Stimulated activated naive CD8-positive, alpha-beta T cell treated with anti-CD3 and anti-CD28 coated beads, Interleukin-15, Interleukin-2, amounts not matched to agents 100 ng/mL and 50 ng/mL, for 24 hours (primary cell): Measurements from ENCODE around the gene MBD3L2.
"Not testable (repeated sequence)": the region's sequence is repeated elsewhere in the genome, so short reads cannot be mapped to it uniquely, and the experiment has no call there.

Experiments used
- H3K27ac Mint-ChIP-seq: one replicate; pipeline ENCODE4 v1.8.0; 2021; ENCODE audit warnings: mild to moderate bottlenecking, mixed read lengths
- H3K27me3 Mint-ChIP-seq: one replicate; pipeline ENCODE4 v1.8.0; 2021; ENCODE audit warnings: mixed read lengths
- H3K36me3 Mint-ChIP-seq: one replicate; pipeline ENCODE4 v1.8.0; 2021; ENCODE audit warnings: low read depth, mixed read lengths
- H3K4me1 Mint-ChIP-seq: one replicate; pipeline ENCODE4 v1.8.0; 2021; ENCODE audit warnings: low read depth, mixed read lengths
- H3K4me3 Mint-ChIP-seq: one replicate; pipeline ENCODE4 v1.8.0; 2021; ENCODE audit warnings: mild to moderate bottlenecking, mixed read lengths
- H3K9me3 Mint-ChIP-seq: one replicate; pipeline ENCODE4 v1.8.0; 2021; ENCODE audit warnings: mixed read lengths

MBD3L2 gene

GRCh38 chr19:7049021-7049420, at the start of gene MBD3L2:
TSS of gene MBD3L2 (plus strand) at chr19:7049321. CDS start at chr19:7049374, 53 bp downstream.
- not testable (repeated sequence) for H3K27me3 Mint-ChIP-seq, H3K9me3 Mint-ChIP-seq, H3K36me3 Mint-ChIP-seq, H3K4me1 Mint-ChIP-seq, H3K4me3 Mint-ChIP-seq, H3K27ac Mint-ChIP-seq

DNA sequence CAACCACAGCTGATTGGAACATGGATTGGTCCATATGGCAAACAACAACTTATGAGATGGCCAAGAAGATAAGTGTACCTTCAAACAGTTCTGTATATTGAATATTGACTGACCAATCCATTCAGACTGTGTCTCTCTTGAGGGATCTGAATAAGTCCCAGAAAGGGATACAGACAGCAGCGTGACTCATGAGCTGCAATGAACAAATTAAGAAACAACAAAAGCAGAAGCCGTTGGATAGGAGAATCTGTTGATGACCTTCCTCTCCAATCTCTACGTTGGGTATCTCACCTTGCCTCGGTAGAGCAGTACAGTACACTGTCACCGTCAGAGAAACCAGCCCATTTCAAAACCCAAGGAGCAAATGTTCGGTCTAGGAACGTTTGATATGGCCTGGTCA, 49.2 kb upstream of the MBD3L2 start:
- peaks cover 6% of the 10 kb centered on the region for H3K36me3 Mint-ChIP-seq
- H3K9me3 Mint-ChIP-seq, result peaks cover 11% of the 10 kb centered on the region
- H3K27me3 Mint-ChIP-seq, result no peaks in the 10 kb centered on the region
- H3K4me3 Mint-ChIP-seq, result no peak overlapping the region
- peaks cover 6% of the 10 kb centered on the region for H3K4me1 Mint-ChIP-seq
- no peak overlapping the region for H3K27ac Mint-ChIP-seq

- no peak overlapping the region for H3K27ac Mint-ChIP-seq
- no peaks in the 10 kb centered on the region for H3K27me3 Mint-ChIP-seq
- peaks cover 7% of the 10 kb centered on the region for H3K9me3 Mint-ChIP-seq
- peaks cover 6% of the 10 kb centered on the region for H3K4me1 Mint-ChIP-seq
- peaks cover 2% of the 10 kb centered on the region for H3K36me3 Mint-ChIP-seq
- no peak overlapping the region for H3K4me3 Mint-ChIP-seq
Observed at GRCh38 chr19:7000333-7000732, 48.8 kb upstream of the MBD3L2 start.

DNA sequence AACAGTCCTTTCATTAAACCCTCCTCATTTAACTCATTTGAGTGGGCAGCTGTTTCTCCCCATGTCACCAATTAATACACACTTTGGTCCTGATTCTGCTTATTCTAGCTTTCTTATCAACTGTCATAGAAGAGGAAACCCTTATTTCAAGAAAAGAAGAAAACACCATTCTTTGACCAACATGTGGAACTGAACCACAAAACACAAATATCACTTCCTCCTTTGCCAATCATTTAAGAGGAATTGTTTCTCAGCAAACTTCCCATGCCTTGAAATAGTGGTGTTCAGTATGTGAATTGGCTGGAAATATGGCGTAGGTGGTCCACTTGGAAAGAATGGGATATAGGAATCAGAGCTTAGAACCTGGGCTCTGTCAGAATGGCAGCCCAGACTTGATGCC, 48.3 kb upstream of the MBD3L2 start:
- no peaks in the 10 kb centered on the region for H3K27me3 Mint-ChIP-seq
- H3K36me3 Mint-ChIP-seq, result no peaks in the 10 kb centered on the region
- no peak overlapping the region for H3K4me3 Mint-ChIP-seq
- H3K4me1 Mint-ChIP-seq, result peaks cover 6% of the 10 kb centered on the region
- no peak overlapping the region for H3K27ac Mint-ChIP-seq
- H3K9me3 Mint-ChIP-seq, result peaks cover 7% of the 10 kb centered on the region

DNA sequence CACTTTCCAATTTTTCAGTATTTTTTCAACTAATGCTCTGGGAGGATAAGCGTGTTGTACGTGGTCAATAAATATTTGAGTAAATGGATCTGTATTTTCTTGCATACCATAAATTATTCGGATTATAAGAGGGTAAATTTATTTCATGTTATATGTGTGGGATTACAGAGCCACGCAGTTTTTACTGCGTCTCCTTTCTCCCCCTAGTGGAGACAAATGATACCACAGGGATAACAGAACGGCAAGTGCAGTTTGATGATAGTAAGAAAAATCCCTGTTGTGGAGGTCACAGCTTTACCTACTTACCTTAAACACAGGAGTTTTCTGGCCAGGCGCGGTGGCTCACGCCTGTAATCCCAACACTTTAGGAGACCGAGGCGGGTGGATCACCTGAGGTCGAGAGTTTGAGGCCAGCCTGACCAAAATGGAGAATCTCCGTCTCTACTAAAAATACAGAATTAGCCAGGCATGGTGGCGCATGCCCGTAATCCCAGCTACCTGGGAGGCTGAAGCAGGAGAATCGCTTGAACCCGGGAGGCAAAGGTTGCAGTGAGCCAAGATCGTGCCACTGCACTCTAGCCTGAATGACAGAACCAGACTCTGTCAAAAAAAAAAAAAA, 44.7 kb upstream of the MBD3L2 start:
- no peaks in the 10 kb centered on the region for H3K27me3 Mint-ChIP-seq
- no peaks in the 10 kb centered on the region for H3K9me3 Mint-ChIP-seq
- no peak overlapping the region for H3K4me3 Mint-ChIP-seq
- peaks cover 16% of the 10 kb centered on the region for H3K4me1 Mint-ChIP-seq
- no peak overlapping the region for H3K27ac Mint-ChIP-seq
- no peaks in the 10 kb centered on the region for H3K36me3 Mint-ChIP-seq

DNA sequence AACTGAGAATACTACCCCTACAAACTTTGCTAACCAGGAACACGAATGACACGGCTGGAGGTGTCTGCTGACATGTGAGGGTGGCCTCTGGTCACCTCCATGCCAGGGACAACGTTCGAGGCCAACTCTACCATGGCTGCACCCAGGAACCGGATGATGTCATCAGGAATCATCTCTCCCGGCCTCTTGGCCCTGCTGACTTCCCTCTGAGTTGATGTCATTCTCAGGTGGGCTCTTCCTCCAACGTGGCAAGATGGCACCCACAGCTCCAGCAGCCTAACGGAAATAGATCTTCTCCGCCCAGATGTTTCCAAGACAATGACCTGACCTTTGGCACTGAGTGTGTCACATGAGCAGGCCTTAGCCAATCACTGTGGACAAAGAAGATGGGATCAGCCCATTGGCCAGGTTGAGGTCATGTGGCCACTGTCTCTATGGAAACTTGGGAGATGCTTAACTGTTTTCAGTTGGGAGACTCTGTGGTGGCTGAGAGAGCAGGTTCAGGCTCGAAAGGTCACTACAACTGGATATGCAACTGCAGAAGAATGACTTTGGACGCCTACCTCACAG, 42.9 kb upstream of the MBD3L2 start:
- no peaks in the 10 kb centered on the region for H3K36me3 Mint-ChIP-seq
- no peaks in the 10 kb centered on the region for H3K27me3 Mint-ChIP-seq
- peaks cover 30% of the 10 kb centered on the region for H3K4me1 Mint-ChIP-seq
- no peak overlapping the region for H3K27ac Mint-ChIP-seq
- H3K9me3 Mint-ChIP-seq, result no peaks in the 10 kb centered on the region
- H3K4me3 Mint-ChIP-seq, result no peak overlapping the region

- Mint-ChIP-seq H3K4me3 (no peak overlapping the region), H3K27ac (no peak overlapping the region), H3K9me3 (no peaks in the 10 kb centered on the region), H3K27me3 (no peaks in the 10 kb centered on the region), H3K4me1 (peaks cover 33% of the 10 kb centered on the region), H3K36me3 (no peaks in the 10 kb centered on the region)
Observed at GRCh38 chr19:7007859-7008258, 41.3 kb upstream of the MBD3L2 start.

- no peak overlapping the region for H3K4me3 Mint-ChIP-seq
- peaks cover 47% of the 10 kb centered on the region for H3K4me1 Mint-ChIP-seq
- no peaks in the 10 kb centered on the region for H3K9me3 Mint-ChIP-seq
Observed at GRCh38 chr19:7010722-7011593, 38.2 kb upstream of the MBD3L2 start.

DNA sequence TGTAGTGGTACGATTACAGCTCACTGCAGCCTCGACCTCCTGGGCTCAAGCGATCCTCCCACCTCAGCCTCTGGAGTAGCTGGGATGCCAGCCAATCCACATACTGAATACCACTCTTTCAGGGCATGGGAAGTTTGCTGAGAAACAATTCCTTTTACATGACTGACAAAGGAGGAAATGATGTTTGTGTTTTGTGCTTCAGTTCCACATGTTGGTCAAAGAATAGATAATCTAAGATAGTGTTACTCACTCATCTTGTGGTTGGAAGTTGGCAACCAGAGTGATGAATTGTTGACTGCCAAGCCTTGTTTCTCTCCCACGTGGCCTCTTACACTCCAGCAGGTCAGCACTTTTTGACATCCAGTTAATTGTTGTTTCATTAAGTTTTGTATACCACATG, 35.4 kb upstream of the MBD3L2 start:
- H3K9me3 Mint-ChIP-seq, result no peaks in the 10 kb centered on the region
- H3K27ac Mint-ChIP-seq, result peak overlapping the region; percentile 72
- H3K27me3 Mint-ChIP-seq, result no peaks in the 10 kb centered on the region
- no peak overlapping the region for H3K4me3 Mint-ChIP-seq
- H3K4me1 Mint-ChIP-seq, result peaks cover 39% of the 10 kb centered on the region
- H3K36me3 Mint-ChIP-seq, result no peaks in the 10 kb centered on the region

More at GRCh38 chr19:7010722-7011593, 38.2 kb upstream of the MBD3L2 start:
- no peaks in the 10 kb centered on the region for H3K27me3 Mint-ChIP-seq
- peak overlapping the region; percentile 37 for H3K27ac Mint-ChIP-seq
- no peaks in the 10 kb centered on the region for H3K36me3 Mint-ChIP-seq

DNA sequence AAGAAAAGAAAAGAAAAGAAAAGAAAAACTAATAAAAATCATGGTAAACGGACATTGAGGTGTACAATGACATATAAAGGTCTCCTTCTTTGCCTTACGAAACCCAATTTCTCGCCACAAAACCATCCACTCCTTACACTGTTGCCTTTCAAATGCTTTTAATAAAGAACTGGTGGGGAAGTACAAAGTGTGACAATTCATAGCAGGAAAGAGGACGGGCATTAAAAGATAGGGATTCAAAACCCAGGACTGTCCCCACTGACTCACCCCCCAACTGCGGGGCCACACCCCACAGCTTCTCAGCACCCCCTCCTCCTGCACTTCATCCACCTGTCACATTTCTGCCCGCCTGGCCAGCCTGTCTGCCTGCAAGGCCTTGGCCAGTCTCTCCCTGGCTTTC, 30.3 kb upstream of the MBD3L2 start:
- Mint-ChIP-seq H3K27ac (no peak overlapping the region), H3K4me1 (peaks cover 5% of the 10 kb centered on the region), H3K9me3 (no peaks in the 10 kb centered on the region), H3K36me3 (no peaks in the 10 kb centered on the region), H3K4me3 (no peak overlapping the region), H3K27me3 (no peaks in the 10 kb centered on the region)

GRCh38 chr19:7021331-7021730, 27.8 kb upstream of the MBD3L2 start, which contains the start of gene MBD3L2B:
TSS of gene MBD3L2B (minus strand) at chr19:7021431. CDS start at chr19:7021397, 34 bp downstream.
- H3K4me3 Mint-ChIP-seq, H3K27ac Mint-ChIP-seq, H3K9me3 Mint-ChIP-seq, H3K4me1 Mint-ChIP-seq, H3K27me3 Mint-ChIP-seq, H3K36me3 Mint-ChIP-seq: not testable (repeated sequence)

DNA sequence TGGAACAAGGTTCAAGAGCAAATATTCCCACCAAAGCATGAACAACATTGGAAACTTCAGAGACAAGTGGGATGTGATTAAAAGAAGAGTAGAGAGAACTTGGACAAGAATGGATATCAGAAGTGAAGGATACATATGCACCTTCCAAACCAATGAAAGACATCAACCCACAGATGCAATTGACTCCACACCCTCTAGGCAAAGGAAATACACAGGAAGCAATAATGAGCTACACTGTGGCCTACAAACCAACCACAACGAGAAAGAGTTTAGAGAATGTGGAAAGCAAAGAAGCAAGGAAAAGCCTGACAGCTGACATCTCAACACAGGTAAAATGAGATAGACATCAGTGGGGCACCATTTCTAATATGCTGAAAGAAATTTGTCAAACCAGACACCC, 20.3 kb upstream of the MBD3L2 start:
- H3K4me3 Mint-ChIP-seq, H3K9me3 Mint-ChIP-seq, H3K27me3 Mint-ChIP-seq, H3K36me3 Mint-ChIP-seq, H3K27ac Mint-ChIP-seq, H3K4me1 Mint-ChIP-seq: not testable (repeated sequence)

DNA sequence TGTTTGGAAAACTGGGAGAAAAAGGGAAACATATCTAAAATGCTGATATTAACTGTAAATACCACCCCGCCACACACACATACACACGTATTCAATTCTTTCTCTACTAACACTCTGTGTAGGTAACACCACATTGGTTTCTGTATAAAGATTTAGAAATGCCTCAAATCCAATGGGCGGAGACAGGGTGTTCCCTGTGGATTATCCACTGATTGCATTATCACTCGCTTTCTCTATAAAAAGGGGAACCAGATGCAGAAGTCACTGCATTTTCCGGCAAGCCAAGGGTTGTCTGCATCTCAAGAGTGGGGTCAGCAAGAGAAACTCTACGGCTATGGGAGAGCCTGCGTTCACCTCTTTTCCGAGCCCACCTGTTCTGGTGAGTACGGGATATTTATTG, 18.8 kb upstream of the MBD3L2 start, which contains the start of gene MBD3L5:
MBD3L5 (plus strand) TSS at position 301 of the 400 bp plus-strand sequence; CDS start at position 335, 34 bp downstream.
- not testable (repeated sequence) for H3K36me3 Mint-ChIP-seq, H3K4me3 Mint-ChIP-seq, H3K27me3 Mint-ChIP-seq, H3K27ac Mint-ChIP-seq, H3K9me3 Mint-ChIP-seq, H3K4me1 Mint-ChIP-seq

DNA sequence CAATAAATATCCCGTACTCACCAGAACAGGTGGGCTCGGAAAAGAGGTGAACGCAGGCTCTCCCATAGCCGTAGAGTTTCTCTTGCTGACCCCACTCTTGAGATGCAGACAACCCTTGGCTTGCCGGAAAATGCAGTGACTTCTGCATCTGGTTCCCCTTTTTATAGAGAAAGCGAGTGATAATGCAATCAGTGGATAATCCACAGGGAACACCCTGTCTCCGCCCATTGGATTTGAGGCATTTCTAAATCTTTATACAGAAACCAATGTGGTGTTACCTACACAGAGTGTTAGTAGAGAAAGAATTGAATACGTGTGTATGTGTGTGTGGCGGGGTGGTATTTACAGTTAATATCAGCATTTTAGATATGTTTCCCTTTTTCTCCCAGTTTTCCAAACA, 9.0 kb upstream of the MBD3L2 start, which contains the start of gene MBD3L4:
MBD3L4 (minus strand) TSS at position 101 of the 400 bp plus-strand sequence; CDS start at position 66, 35 bp downstream.
- not testable (repeated sequence) for H3K4me1 Mint-ChIP-seq, H3K27ac Mint-ChIP-seq, H3K9me3 Mint-ChIP-seq, H3K36me3 Mint-ChIP-seq, H3K4me3 Mint-ChIP-seq, H3K27me3 Mint-ChIP-seq

DNA sequence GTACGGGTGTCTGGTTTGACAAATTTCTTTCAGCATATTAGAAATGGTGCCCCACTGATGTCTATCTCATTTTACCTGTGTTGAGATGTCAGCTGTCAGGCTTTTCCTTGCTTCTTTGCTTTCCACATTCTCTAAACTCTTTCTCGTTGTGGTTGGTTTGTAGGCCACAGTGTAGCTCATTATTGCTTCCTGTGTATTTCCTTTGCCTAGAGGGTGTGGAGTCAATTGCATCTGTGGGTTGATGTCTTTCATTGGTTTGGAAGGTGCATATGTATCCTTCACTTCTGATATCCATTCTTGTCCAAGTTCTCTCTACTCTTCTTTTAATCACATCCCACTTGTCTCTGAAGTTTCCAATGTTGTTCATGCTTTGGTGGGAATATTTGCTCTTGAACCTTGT, 7.6 kb upstream of the MBD3L2 start:
- H3K4me3 Mint-ChIP-seq, H3K36me3 Mint-ChIP-seq, H3K27ac Mint-ChIP-seq: not testable (repeated sequence)

More for the DNA sequence above, 7.6 kb upstream of the MBD3L2 start:
- not testable (repeated sequence) for H3K4me1 Mint-ChIP-seq, H3K27me3 Mint-ChIP-seq, H3K9me3 Mint-ChIP-seq
